Measurements from ENCODE around the gene OR10A4.

GRCh38 chr11:6856871-6857270 lies 19.6 kb upstream of the OR10A4 start:
- TF ChIP-seq RAD51 (IDR thresholded peaks at IDR 0.05) (no peak), ZSCAN29 (IDR thresholded peaks at IDR 0.05) (no peak), SMAD5 (IDR thresholded peaks at IDR 0.05; ENCODE audit: low read depth) (no peak), ATF3 (IDR thresholded peaks at IDR 0.05; ENCODE audit: borderline replicate concordance, extremely low read depth, low read depth, low read length) (no peak), ZNF274 (IDR thresholded peaks at IDR 0.05; ENCODE audit: insufficient read depth, insufficient read length) (no peak), USF2 (IDR thresholded peaks at IDR 0.05; ENCODE audit: borderline replicate concordance, low read depth, low read length) (no peak), BCL3 (IDR thresholded peaks at IDR 0.05; ENCODE audit: borderline replicate concordance, insufficient read depth, low read depth, low read length, poor library complexity, severe bottlenecking) (no peak), NRF1 (conservative IDR thresholded peaks at IDR 0.05; ENCODE audit: low read depth, low read length) (no peak), ZBTB33 (IDR thresholded peaks at IDR 0.05) (no peak), YY1 (IDR thresholded peaks at IDR 0.05; ENCODE audit: low read depth, low read length) (no peak), SMARCA5 (IDR thresholded peaks at IDR 0.05) (no peak)
